ENCODE data around the gene PKNOX2.

PKNOX2 gene

GRCh38 chr11:125379981-125380380 is 215.4 kb downstream of the PKNOX2 start:
- DNase-seq (ENCODE audit: low read depth in 2 of 2), result no peak

DNA sequence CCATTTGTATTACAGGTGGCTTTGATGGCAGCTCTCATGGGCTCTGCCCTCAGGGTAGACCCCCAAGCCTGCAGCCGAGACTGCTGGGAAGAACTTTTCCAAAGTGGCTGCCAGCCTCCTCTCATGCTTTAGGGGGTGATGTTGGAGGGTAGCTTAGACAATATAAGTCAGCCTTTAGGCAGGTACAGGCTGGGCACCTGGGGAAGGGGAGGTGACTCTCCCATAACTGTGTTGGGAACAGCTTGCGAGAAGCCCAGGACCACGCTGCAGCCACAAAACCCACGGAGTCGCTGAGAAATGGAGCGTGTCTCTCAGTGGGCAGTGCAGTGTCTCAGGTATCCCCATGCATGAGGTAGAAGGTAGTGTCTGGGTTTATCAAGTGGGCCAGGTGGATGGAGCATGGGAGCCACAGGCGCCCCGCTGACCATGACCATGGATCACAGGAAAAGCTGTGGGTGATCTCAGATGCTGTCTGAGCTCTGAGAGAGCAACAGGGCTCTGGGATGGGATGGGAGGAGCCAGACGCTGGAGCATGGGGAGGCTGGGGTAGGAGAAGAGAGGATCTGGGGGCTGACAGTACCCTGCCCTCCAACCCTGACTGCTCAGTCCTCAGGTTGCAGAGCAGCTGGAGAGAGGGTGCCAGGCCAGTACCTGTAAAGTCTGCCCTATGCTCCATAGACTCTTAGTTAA is 216.3 kb downstream of the PKNOX2 start:
- DNase-seq (ENCODE audit: low read depth in 2 of 2), result no peak

- no peak for DNase-seq (ENCODE audit: low read depth in 2 of 2)
Measured at GRCh38 chr11:125381499-125382044, 217.0 kb downstream of the PKNOX2 start.

- DNase-seq (ENCODE audit: low read depth in 2 of 2), result no peak
Measured at GRCh38 chr11:125382314-125382791, 217.8 kb downstream of the PKNOX2 start.

DNA sequence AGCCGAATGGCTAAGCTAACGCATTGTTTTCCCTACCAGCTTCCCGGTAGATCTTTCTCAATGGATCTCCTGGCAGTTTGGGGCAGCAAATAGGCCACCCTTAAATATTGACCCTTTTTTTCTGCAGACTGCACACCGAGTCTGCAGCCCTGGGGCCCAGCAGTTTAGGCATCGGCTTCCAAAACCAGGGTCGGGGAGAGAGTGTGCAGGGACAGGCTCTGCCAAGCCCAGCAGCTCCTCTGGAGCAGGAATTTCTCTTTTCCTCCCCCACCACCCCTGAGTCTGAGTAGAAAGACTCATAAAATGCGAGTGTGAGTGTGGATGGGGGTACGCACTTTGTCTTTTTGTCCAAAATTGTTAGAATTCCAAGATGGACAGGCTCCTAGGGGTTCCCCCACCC is 218.3 kb downstream of the PKNOX2 start:
- no peak for DNase-seq (ENCODE audit: low read depth in 2 of 2)

DNA sequence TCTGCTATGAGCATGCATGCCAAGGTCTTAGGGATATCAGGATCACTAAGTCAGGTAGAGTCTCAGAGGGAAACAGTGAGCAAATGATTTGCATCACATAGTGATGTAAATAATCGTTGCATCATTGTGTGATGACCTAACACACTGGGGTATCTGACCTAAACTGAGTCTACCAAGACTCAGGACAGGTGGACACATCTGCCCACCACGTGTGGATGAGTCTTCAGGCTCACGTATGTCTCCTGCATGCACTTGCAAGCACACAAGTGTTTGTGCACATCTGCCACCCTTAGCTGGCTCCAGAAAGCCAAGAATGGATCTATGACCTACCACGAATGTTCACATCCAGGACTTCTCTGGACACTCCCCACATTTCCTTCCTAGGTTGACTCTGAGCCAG is 220.3 kb downstream of the PKNOX2 start:
- no peak for DNase-seq (ENCODE audit: low read depth in 2 of 2)

DNA sequence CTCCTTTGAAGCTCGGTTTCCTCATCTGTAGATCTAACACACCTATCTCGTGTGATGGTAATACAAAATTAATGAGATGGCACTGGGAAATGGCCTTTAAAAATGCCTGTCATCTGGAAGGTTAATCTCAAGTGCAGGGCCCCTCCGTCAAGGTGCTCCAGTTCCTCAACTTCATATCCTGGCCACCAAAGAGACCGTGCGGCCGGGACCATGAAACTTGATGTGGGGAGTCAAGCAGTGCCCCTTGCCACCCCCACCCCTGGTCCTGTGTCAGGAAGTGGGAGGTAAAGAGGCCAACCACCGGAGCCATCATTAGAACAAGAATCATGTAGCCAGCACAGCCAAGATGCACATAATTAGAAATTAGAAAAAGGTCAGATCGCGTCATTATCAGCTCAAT is 223.3 kb downstream of the PKNOX2 start:
- DNase-seq (ENCODE audit: low read depth in 2 of 2), result no peak

DNA sequence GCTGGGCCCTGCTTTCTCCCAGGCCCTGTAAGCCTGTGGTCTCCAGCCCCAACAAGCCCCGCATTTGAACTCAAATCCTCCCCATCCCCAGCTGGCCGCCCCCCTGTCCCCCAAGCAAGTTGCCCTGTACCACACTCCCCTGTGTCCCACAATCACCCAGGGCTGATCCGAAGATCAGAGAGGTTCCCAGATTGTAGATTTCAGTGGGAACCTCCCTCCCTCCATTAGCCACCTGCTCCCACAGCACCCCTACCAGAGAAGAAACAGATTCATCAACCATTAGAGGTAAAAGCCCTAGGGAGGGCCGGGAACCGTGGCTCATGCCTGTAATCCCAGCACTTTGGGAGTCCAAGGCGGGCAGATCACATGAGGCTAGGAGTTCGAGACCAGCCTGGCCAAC is 224.1 kb downstream of the PKNOX2 start:
- DNase-seq (ENCODE audit: low read depth in 2 of 2), result no peak

DNA sequence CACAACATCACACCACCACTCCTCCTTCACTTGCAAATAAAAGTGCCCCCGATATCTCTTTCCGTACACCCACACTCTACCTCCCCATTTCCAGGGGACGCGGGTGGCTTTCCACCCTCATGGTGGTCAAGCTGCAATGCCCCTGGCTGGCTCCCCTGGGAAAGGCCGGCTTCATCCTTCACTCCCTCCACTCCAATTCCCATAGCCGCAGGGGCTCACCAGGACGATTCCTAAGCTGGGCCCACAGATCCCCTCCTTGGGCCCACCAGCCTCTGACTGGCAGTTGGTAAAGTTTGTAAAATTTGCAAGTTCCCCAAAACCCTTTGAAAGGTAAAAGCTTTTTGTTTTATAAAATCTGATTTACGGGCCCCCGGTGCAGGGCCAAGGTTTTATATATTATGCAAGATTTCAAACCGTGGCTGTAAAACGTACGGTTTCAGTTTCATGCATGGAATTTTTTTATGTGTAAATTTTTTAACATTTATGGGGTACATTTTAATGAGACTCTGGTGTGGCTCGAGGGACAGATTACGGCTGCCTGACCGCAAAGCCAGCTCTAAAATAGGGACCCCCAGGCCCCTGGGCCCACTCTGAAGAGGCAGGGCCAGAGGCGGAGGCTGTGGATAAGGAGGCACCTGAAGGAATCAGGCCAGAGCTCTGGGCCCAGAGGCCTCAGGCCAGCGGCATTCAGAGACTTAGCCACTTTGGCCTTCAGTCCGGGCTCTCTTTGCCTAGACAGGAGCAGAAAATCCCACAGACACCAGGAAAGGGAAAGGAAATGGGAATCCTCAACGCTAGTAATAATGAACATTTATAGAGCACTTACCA is 225.0 kb downstream of the PKNOX2 start:
- no peak for DNase-seq (ENCODE audit: low read depth in 2 of 2)

- no peak for DNase-seq (ENCODE audit: low read depth in 2 of 2)
Measured at GRCh38 chr11:125390946-125391345, 226.4 kb downstream of the PKNOX2 start.

- no peak for DNase-seq (ENCODE audit: low read depth in 2 of 2)
Measured at GRCh38 chr11:125393331-125393730, 228.8 kb downstream of the PKNOX2 start.

DNA sequence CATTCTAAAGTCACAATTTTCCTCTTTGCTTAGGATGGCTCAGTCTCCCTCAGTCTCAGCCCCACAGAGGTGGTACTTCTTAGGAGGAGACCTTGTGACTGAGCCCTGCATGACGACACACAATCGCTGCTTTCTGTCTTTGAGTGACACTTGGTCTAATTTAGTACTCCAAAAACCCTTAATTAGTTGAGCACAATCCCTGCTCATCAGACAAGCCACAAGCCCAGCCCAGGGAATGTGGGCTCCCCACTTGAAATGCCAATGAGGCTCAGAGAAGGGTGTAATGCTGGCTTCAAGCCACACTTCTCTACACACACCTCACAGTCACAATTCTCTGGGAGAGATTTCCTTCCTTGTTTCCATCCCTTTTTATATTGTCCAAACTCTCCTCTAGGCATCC is 229.7 kb downstream of the PKNOX2 start:
- no peak for DNase-seq (ENCODE audit: low read depth in 2 of 2)

- DNase-seq (ENCODE audit: low read depth in 2 of 2), result no peak
Measured at GRCh38 chr11:125397421-125397820, 232.9 kb downstream of the PKNOX2 start.

GRCh38 chr11:125398475-125398874 is 233.9 kb downstream of the PKNOX2 start:
- no peak for DNase-seq (ENCODE audit: low read depth in 2 of 2)

DNA sequence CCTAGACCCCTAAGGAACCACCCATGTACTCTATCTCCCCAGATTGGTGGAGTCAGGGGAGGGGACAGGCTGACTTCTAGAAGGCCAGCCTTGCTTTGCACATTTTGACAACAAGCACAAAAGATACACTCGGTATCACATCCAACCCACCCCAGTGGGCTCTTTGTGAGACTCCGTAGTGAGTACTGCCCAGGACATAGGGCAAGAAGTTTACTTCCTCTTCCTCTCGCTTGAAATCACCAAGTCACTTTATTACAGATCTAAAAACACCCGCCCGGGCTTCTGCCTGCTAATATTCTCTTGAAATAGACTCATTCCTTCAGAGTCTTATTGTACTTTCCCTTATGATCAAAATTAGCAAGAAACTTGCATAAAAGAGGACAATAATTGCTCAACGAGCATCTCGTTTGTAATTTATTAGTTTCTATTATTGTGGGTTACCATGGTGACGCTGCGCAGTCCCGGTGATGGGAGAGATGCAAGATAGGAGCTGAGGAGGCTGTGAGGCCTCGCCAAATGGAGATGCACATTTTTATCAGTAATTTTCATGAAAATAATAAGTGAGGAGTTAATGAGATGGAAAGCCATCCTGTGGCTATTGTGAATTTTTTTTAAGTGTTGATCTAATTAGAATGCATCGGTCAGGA is 234.6 kb downstream of the PKNOX2 start:
- no peak for DNase-seq (ENCODE audit: low read depth in 2 of 2)

- DNase-seq (ENCODE audit: low read depth in 2 of 2), result no peak
Measured at GRCh38 chr11:125399945-125400344, 235.4 kb downstream of the PKNOX2 start.

DNA sequence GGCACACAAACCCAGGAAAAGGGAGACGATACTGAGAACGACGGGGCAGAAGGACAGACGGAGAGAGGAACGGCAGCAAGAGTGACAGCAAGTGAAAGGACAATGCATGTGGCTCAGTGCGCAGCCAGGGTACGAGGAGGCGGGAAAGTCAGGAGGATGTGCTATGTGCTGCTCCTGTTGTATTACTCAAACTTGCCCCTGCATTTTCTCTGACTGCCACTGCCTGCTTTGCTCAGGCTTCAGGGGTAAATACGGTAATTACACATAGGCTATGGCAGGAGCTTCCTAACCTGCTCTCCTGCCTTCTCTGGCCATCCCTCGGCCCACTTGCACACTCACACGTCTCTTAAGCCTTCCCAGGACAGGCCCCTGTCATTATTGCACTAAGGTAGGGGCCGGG is 236.7 kb downstream of the PKNOX2 start:
- no peak for DNase-seq (ENCODE audit: low read depth in 2 of 2)

DNA sequence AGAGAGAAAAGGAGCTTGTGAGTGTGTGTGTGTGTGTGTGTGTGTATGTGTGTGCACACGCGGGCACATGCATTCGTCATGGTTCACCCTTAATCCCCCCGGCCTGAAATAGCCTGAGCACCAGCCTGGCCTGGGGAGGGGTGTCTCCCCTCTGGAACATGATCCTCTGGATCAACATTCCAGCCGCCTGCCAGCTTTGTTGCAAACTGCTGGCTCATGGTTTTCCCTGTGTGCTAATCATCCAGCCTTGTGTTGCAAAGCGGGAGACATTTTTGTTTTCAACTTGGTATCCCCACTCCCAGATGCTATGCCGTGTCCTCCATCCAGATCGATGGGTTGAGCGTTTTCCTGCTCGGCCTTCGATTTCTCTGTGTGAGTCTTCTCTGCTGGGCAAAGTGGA is 237.2 kb downstream of the PKNOX2 start:
- DNase-seq (ENCODE audit: low read depth in 2 of 2), result no peak

- no peak for DNase-seq (ENCODE audit: low read depth in 2 of 2)
Measured at GRCh38 chr11:125402435-125402834, 237.9 kb downstream of the PKNOX2 start.

DNA sequence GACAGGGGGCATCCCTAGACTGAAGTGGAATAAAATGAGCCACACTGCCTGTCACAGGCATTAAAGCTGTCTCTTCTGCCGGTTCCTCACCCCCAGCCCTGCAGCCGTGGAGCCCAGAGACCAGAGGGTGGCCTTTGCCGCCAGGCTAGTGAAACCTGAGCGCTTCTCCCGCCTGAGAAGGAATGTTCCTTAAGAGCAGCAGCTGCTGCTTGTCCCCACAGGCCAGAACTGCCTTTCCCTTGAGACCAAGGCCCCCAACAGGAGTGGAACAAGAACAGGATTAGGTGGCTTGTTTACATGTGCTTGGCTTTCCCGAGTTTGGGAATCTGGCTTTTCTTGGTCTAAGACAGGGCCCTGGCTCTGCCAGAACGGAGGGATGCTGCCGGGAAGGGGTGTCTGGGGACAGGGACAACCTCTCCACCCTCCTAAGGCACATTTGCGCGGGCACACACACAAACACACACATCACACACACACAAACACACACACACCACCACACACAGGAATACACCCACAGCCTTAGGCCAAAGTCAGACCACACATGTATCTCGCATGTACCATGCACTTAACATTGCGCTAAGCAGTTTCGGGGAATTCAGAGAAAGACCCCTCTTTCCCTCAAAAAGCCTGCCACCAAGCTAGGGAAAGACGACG is 239.7 kb downstream of the PKNOX2 start:
- DNase-seq (ENCODE audit: low read depth in 2 of 2), result no peak

DNA sequence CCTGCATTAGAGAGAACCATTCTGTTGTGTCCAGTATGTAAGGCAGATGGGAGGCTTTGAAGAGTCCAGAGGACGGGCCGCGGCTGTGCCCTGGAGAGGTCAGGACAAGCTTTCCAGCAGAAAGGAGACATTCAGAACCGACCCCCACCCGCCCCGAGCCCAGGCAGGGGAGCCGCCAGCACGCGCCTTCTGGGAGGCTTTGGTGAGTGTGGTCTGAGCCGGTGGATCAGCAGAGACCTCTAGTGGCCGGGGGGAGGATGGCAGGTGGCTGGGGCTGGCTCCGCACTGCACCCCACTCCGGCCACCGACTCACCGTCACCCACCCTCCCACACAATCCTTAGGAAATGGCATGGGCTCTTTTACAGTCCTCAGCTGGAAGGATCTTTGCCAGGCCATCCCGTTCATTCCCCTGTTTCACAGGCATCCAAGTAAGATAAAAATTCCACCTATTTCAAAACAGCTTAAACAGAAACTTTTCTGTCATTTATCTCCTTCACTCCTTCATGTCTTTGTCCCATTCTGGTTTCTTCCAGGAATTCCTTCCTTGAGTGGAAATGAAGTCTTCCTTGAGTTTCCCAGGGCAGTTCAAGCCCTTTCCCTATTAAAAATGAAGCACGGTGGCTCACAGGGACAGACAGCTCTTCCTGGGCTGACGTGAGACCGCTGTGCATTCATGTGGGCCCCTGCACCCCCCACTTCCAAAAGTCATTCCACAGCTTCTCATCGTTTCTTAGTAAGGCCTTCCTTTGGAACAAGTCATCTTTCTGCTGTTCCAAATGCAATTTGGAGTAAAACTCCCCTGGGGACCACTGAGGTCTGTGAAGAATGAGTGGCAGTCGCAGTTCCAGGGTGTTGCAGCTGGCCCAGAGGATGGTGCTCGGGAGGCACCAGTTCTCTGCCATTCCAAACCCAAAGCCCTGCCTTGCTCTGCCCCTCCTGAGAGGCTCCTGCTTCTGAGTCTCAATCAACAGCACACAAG is 240.6 kb downstream of the PKNOX2 start:
- peak; percentile 38 to 43 for DNase-seq (ENCODE audit: low read depth in 2 of 2)
